HepG2 (cell line): ENCODE measurements around the gene KIAA1217.

Experiments
- JUND ChIP-seq: sonication (generic); formaldehyde crosslinking; IDR thresholded peaks from 2 replicates; pipeline ENCODE4 v1.8.0; 2022; ENCODE audit warnings: mild to moderate bottlenecking, missing genetic modification reagents
- POLR2G ChIP-seq: fragments of 200-400 bp; formaldehyde crosslinking; IDR thresholded peaks from 2 replicates; pipeline ENCODE4 v1.6.1; 2018; ENCODE audit warnings: mild to moderate bottlenecking, low read depth, low read length, moderate library complexity
- RNF2 ChIP-seq: fragments of 450-650 bp; conservative IDR thresholded peaks from 2 replicates; pipeline ENCODE4 v1.6.1; 2016; ENCODE audit warnings: low read depth

DNA sequence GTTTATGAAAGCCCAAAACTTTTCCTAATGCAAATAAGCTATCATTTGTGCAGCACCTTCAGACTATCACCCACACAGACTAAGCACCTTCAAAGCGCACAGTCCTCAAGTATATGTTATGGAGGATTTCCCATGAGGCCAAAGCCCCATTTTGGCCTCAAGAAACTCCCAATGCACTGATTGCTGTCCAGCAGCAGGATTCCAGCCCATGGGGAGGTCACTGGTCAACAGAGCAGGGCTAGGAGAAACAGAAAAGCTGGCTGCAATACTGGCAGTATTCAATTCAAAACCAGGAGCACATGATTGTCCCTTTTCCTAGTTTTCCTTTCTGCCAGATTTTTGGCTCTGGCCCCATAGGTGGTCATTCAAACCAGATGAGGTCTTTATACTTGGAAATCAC is 24.5 kb upstream of the KIAA1217 start:
- no peak for TF ChIP-seq JUND (CRISPR knock-in tag)
- no peak for TF ChIP-seq POLR2G
- no peak for TF ChIP-seq RNF2
